HEK293 (cell line): ENCODE measurements around the gene KCNJ14.

Experiments used
- GLIS2 ChIP-seq: fragments of 450-650 bp; formaldehyde crosslinking; IDR thresholded peaks from 2 replicates; pipeline ENCODE4 v1.5.1; 2016; ENCODE audit warnings: missing biosample characterization, missing genetic modification characterization
- KLF1 ChIP-seq: fragments of 450-650 bp; formaldehyde crosslinking; IDR thresholded peaks from 2 replicates; pipeline ENCODE4 v1.5.1; 2016; ENCODE audit warnings: missing biosample characterization, missing genetic modification characterization
- PRDM1 ChIP-seq: fragments of 450-650 bp; formaldehyde crosslinking; IDR thresholded peaks from 2 replicates; pipeline ENCODE4; 2016; ENCODE audit warnings: missing biosample characterization, missing genetic modification characterization
- RBAK ChIP-seq: fragments of 450-650 bp; formaldehyde crosslinking; IDR thresholded peaks from 2 replicates; pipeline ENCODE4 v1.5.1; 2016; ENCODE audit warnings: missing biosample characterization, missing genetic modification characterization
- SCRT1 ChIP-seq: fragments of 450-650 bp; formaldehyde crosslinking; IDR thresholded peaks from 2 replicates; pipeline ENCODE4 v1.5.1; 2016; ENCODE audit warnings: missing biosample characterization, missing genetic modification characterization, borderline replicate concordance
- SP7 ChIP-seq: fragments of 450-650 bp; formaldehyde crosslinking; IDR thresholded peaks from 2 replicates; pipeline ENCODE4 v1.5.1; 2016; ENCODE audit warnings: missing biosample characterization, missing genetic modification characterization
- ZNF121 ChIP-seq: fragments of 450-650 bp; formaldehyde crosslinking; IDR thresholded peaks from 2 replicates; pipeline ENCODE4 v1.5.1; 2016; ENCODE audit warnings: missing biosample characterization, missing genetic modification characterization
- ZNF138 ChIP-seq: fragments of 450-650 bp; formaldehyde crosslinking; IDR thresholded peaks from 2 replicates; pipeline ENCODE4 v1.5.1; 2016; ENCODE audit warnings: missing biosample characterization, missing genetic modification characterization, borderline replicate concordance
- ZNF174 ChIP-seq: fragments of 450-650 bp; formaldehyde crosslinking; IDR thresholded peaks from 2 replicates; pipeline ENCODE4 v1.5.0; 2017; ENCODE audit warnings: missing biosample characterization, mild to moderate bottlenecking, missing genetic modification characterization
- ZNF23 ChIP-seq: fragments of 450-650 bp; formaldehyde crosslinking; IDR thresholded peaks from 2 replicates; pipeline ENCODE4 v1.5.1; 2016; ENCODE audit warnings: missing biosample characterization, missing genetic modification characterization, borderline replicate concordance
- ZNF302 ChIP-seq: fragments of 450-650 bp; formaldehyde crosslinking; IDR thresholded peaks from 2 replicates; pipeline ENCODE4 v1.5.1; 2016; ENCODE audit warnings: missing biosample characterization, missing genetic modification characterization, low read depth
- ZNF416 ChIP-seq: fragments of 450-650 bp; formaldehyde crosslinking; IDR thresholded peaks from 2 replicates; pipeline ENCODE4 v1.5.1; 2016; ENCODE audit warnings: missing biosample characterization, missing genetic modification characterization
- ZNF48 ChIP-seq: fragments of 450-650 bp; formaldehyde crosslinking; IDR thresholded peaks from 2 replicates; pipeline ENCODE4 v1.5.1; 2016; ENCODE audit warnings: missing biosample characterization, missing genetic modification characterization
- ZNF501 ChIP-seq: fragments of 450-650 bp; formaldehyde crosslinking; IDR thresholded peaks from 2 replicates; pipeline ENCODE4 v1.5.1; 2016; ENCODE audit warnings: missing biosample characterization, missing genetic modification characterization
- ZNF510 ChIP-seq: fragments of 450-650 bp; formaldehyde crosslinking; IDR thresholded peaks from 2 replicates; pipeline ENCODE4 v1.5.1; 2018; ENCODE audit warnings: mild to moderate bottlenecking, missing genetic modification characterization, missing biosample characterization; ENCODE audit not compliant: insufficient replicate concordance
- ZNF529 ChIP-seq: fragments of 450-650 bp; formaldehyde crosslinking; IDR thresholded peaks from 2 replicates; pipeline ENCODE4 v1.5.1; 2017; ENCODE audit warnings: missing genetic modification characterization, missing biosample characterization; ENCODE audit not compliant: insufficient replicate concordance
- ZNF621 ChIP-seq: fragments of 450-650 bp; formaldehyde crosslinking; IDR thresholded peaks from 2 replicates; pipeline ENCODE4 v1.5.1; 2017; ENCODE audit warnings: missing biosample characterization, missing genetic modification characterization
- ZNF654 ChIP-seq: fragments of 450-650 bp; formaldehyde crosslinking; IDR thresholded peaks from 2 replicates; pipeline ENCODE4 v1.5.1; 2016; ENCODE audit warnings: low read depth, missing biosample characterization, missing genetic modification characterization
- ZNF701 ChIP-seq: fragments of 450-650 bp; formaldehyde crosslinking; IDR thresholded peaks from 2 replicates; pipeline ENCODE4 v1.5.1; 2016; ENCODE audit warnings: missing biosample characterization, missing genetic modification characterization
- ZNF747 ChIP-seq: fragments of 450-650 bp; formaldehyde crosslinking; IDR thresholded peaks from 2 replicates; pipeline ENCODE4 v1.5.1; 2016; ENCODE audit warnings: missing biosample characterization, missing genetic modification characterization
- ZNF76 ChIP-seq: fragments of 450-650 bp; formaldehyde crosslinking; IDR thresholded peaks from 2 replicates; pipeline ENCODE4; 2016; ENCODE audit warnings: low read depth, missing biosample characterization, missing genetic modification characterization, borderline replicate concordance
- ZNF791 ChIP-seq: fragments of 450-650 bp; formaldehyde crosslinking; IDR thresholded peaks from 2 replicates; pipeline ENCODE4 v1.5.1; 2016; ENCODE audit warnings: missing biosample characterization, missing genetic modification characterization
- ZSCAN23 ChIP-seq: fragments of 450-650 bp; formaldehyde crosslinking; IDR thresholded peaks from 2 replicates; pipeline ENCODE4 v1.5.1; 2016; ENCODE audit warnings: missing biosample characterization, missing genetic modification characterization
- TF ChIP-seq, protein P1 (sequence below): fragments of 450-650 bp; formaldehyde crosslinking; optimal IDR thresholded peaks from 2 replicates; pipeline ENCODE3; 2016; ENCODE audit warnings: missing biosample characterization, mild to moderate bottlenecking, missing genetic modification characterization
- TF ChIP-seq, protein P2 (sequence below): fragments of 450-650 bp; formaldehyde crosslinking; IDR thresholded peaks from 2 replicates; pipeline ENCODE4 v1.5.1; 2017; ENCODE audit warnings: missing biosample characterization, missing genetic modification characterization
- TF ChIP-seq, protein P3 (sequence below): fragments of 450-650 bp; formaldehyde crosslinking; IDR thresholded peaks from 2 replicates; pipeline ENCODE4 v1.5.1; 2017; ENCODE audit warnings: missing biosample characterization, missing genetic modification characterization
- TF ChIP-seq, protein P4 (sequence below): fragments of 450-650 bp; formaldehyde crosslinking; IDR thresholded peaks from 2 replicates; pipeline ENCODE4 v1.5.1; 2016; ENCODE audit warnings: missing biosample characterization, missing genetic modification characterization
- TF ChIP-seq, protein P5 (sequence below): fragments of 450-650 bp; formaldehyde crosslinking; IDR thresholded peaks from 2 replicates; pipeline ENCODE4 v1.5.1; 2016; ENCODE audit warnings: missing biosample characterization, missing genetic modification characterization
- TF ChIP-seq, protein P6 (sequence below): fragments of 450-650 bp; formaldehyde crosslinking; IDR thresholded peaks from 2 replicates; pipeline ENCODE4 v1.5.1; 2016; ENCODE audit warnings: missing biosample characterization, missing genetic modification characterization

Gene KCNJ14

DNA sequence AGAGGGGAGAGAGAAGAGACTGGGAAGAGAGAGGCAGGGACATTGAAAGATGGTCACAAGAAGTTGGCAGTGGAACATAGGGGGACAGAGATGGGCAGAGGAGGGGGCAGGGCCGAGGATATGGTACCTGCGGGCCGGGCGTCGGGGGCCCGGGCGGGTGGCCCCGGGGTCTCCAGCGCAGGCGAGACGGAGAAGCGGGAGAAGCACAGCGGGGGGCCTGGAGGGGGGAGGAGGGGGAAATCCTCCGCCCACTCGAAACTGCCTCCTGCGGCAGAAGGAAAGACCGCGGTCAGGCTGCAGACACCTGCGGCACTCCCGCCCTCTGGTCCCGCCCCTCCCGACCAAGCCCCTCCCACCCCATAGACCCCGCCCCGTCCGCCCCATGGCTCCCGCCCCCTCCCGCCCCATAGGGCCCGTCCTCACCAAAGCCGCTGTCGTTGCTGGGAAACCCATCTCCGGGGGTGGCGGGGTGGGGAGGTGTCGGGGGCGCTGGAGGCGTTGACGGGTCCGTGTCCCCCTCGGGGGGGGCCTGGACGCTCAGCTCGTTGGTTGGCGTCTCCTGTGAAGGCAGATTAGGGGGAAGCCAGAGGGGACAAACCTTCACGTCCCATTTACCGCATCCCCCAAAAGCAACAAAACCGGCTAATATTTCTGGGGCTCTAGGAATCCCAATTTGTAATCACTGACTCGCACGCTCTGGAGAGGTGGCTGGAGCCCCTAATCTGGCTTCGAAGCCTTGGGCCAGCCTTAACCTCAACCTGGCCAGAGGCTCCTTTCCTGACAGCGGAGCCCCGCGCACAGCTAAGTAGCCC, 35.8 kb downstream of the KCNJ14 start (continued):
- TF ChIP-seq PRDM1 (tag by site-specific recombination) (no peak), SP7 (tag by site-specific recombination) (peak; percentile 54; the same call in 1 of the 2 replicates), ZNF621 (tag by site-specific recombination) (no peak), ZNF302 (no peak), ZNF416 (tag by site-specific recombination) (no peak), ZNF501 (tag by site-specific recombination) (no peak), ZNF791 (no peak), ZNF48 (no peak), ZNF121 (tag by site-specific recombination) (no peak), KLF1 (tag by site-specific recombination) (0 out of 2 replicates have a peak, but pooled peaks have one; percentile 41), ZNF654 (tag by site-specific recombination) (no peak), GLIS2 (tag by site-specific recombination) (peak; percentile 81), ZNF510 (tag by site-specific recombination) (no peak), ZNF138 (tag by site-specific recombination) (no peak), ZNF701 (tag by site-specific recombination) (no peak), ZNF76 (tag by site-specific recombination) (peak; percentile 44; the same call in 1 of the 2 replicates), ZNF174 (no peak), ZSCAN23 (tag by site-specific recombination) (no peak), SCRT1 (tag by site-specific recombination) (no peak), ZNF529 (tag by site-specific recombination) (no peak), ZNF747 (tag by site-specific recombination) (no peak), RBAK (tag by site-specific recombination) (no peak), ZNF23 (tag by site-specific recombination) (no peak)
- TF ChIP-seq, protein P1, sequence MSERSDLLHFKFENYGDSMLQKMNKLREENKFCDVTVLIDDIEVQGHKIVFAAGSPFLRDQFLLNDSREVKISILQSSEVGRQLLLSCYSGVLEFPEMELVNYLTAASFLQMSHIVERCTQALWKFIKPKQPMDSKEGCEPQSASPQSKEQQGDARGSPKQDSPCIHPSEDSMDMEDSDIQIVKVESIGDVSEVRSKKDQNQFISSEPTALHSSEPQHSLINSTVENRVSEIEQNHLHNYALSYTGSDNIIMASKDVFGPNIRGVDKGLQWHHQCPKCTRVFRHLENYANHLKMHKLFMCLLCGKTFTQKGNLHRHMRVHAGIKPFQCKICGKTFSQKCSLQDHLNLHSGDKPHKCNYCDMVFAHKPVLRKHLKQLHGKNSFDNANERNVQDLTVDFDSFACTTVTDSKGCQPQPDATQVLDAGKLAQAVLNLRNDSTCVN (tag by site-specific recombination): no peak
- TF ChIP-seq, protein P2, sequence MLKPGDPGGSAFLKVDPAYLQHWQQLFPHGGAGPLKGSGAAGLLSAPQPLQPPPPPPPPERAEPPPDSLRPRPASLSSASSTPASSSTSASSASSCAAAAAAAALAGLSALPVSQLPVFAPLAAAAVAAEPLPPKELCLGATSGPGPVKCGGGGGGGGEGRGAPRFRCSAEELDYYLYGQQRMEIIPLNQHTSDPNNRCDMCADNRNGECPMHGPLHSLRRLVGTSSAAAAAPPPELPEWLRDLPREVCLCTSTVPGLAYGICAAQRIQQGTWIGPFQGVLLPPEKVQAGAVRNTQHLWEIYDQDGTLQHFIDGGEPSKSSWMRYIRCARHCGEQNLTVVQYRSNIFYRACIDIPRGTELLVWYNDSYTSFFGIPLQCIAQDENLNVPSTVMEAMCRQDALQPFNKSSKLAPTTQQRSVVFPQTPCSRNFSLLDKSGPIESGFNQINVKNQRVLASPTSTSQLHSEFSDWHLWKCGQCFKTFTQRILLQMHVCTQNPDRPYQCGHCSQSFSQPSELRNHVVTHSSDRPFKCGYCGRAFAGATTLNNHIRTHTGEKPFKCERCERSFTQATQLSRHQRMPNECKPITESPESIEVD (tag by site-specific recombination): no peak
- TF ChIP-seq, protein P3, sequence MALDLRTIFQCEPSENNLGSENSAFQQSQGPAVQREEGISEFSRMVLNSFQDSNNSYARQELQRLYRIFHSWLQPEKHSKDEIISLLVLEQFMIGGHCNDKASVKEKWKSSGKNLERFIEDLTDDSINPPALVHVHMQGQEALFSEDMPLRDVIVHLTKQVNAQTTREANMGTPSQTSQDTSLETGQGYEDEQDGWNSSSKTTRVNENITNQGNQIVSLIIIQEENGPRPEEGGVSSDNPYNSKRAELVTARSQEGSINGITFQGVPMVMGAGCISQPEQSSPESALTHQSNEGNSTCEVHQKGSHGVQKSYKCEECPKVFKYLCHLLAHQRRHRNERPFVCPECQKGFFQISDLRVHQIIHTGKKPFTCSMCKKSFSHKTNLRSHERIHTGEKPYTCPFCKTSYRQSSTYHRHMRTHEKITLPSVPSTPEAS (tag by site-specific recombination): no peak
- TF ChIP-seq, protein P4, sequence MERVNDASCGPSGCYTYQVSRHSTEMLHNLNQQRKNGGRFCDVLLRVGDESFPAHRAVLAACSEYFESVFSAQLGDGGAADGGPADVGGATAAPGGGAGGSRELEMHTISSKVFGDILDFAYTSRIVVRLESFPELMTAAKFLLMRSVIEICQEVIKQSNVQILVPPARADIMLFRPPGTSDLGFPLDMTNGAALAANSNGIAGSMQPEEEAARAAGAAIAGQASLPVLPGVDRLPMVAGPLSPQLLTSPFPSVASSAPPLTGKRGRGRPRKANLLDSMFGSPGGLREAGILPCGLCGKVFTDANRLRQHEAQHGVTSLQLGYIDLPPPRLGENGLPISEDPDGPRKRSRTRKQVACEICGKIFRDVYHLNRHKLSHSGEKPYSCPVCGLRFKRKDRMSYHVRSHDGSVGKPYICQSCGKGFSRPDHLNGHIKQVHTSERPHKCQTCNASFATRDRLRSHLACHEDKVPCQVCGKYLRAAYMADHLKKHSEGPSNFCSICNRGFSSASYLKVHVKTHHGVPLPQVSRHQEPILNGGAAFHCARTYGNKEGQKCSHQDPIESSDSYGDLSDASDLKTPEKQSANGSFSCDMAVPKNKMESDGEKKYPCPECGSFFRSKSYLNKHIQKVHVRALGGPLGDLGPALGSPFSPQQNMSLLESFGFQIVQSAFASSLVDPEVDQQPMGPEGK (tag by site-specific recombination): peak; percentile 80
- TF ChIP-seq, protein P5, sequence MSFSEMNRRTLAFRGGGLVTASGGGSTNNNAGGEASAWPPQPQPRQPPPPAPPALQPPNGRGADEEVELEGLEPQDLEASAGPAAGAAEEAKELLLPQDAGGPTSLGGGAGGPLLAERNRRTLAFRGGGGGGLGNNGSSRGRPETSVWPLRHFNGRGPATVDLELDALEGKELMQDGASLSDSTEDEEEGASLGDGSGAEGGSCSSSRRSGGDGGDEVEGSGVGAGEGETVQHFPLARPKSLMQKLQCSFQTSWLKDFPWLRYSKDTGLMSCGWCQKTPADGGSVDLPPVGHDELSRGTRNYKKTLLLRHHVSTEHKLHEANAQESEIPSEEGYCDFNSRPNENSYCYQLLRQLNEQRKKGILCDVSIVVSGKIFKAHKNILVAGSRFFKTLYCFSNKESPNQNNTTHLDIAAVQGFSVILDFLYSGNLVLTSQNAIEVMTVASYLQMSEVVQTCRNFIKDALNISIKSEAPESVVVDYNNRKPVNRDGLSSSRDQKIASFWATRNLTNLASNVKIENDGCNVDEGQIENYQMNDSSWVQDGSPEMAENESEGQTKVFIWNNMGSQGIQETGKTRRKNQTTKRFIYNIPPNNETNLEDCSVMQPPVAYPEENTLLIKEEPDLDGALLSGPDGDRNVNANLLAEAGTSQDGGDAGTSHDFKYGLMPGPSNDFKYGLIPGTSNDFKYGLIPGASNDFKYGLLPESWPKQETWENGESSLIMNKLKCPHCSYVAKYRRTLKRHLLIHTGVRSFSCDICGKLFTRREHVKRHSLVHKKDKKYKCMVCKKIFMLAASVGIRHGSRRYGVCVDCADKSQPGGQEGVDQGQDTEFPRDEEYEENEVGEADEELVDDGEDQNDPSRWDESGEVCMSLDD (tag by site-specific recombination): 0 out of 2 replicates have a peak, but pooled peaks have one; percentile 10
- TF ChIP-seq, protein P6, sequence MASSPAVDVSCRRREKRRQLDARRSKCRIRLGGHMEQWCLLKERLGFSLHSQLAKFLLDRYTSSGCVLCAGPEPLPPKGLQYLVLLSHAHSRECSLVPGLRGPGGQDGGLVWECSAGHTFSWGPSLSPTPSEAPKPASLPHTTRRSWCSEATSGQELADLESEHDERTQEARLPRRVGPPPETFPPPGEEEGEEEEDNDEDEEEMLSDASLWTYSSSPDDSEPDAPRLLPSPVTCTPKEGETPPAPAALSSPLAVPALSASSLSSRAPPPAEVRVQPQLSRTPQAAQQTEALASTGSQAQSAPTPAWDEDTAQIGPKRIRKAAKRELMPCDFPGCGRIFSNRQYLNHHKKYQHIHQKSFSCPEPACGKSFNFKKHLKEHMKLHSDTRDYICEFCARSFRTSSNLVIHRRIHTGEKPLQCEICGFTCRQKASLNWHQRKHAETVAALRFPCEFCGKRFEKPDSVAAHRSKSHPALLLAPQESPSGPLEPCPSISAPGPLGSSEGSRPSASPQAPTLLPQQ: no peak; the same call in 1 of the 2 replicates
